GM23248 (cell line): Measurements from ENCODE around the gene ATF5. TPM values are rescaled to one million over a fixed set of nuclear protein-coding genes. Genes with fewer than 3 reads are reported as not detected.

Experiments
- DNase-seq: peaks from one replicate; pipeline ENCODE4 v3.0.0-alpha.2; 2015
- H2AFZ ChIP-seq: fragments of 200-600 bp; sonication (generic); 2 replicates; pipeline ENCODE4 v1.6.1; 2016; ENCODE audit warnings: antibody characterized with exemption
- H3F3A ChIP-seq: fragments of 200-600 bp; sonication (generic); 2 replicates; pipeline ENCODE4 v1.6.1; 2016; ENCODE audit warnings: mild to moderate bottlenecking, antibody characterized with exemption, mixed run types; ENCODE audit not compliant: insufficient read depth
- H3K27ac ChIP-seq: fragments of 200-600 bp; sonication (generic); 2 replicates; pipeline ENCODE4 v1.5.1; 2016; ENCODE audit warnings: mild to moderate bottlenecking
- H3K27me3 ChIP-seq: fragments of 200-600 bp; sonication (generic); replicated peaks from 2 replicates; pipeline ENCODE4 v1.6.1; 2016; ENCODE audit warnings: mild to moderate bottlenecking; ENCODE audit not compliant: insufficient read depth
- H3K36me3 ChIP-seq: fragments of 200-600 bp; sonication (generic); 2 replicates; pipeline ENCODE4 v1.6.1; 2016; ENCODE audit warnings: low read depth, mild to moderate bottlenecking
- H3K4me1 ChIP-seq: fragments of 200-600 bp; sonication (generic); 2 replicates; pipeline ENCODE4 v1.6.1; 2016; ENCODE audit warnings: mild to moderate bottlenecking; ENCODE audit not compliant: insufficient read depth
- H3K4me2 ChIP-seq: fragments of 200-600 bp; sonication (generic); one replicate; pipeline ENCODE4 v1.6.1; 2016; ENCODE audit warnings: mild to moderate bottlenecking; ENCODE audit not compliant: unreplicated experiment
- H3K4me3 ChIP-seq: fragments of 200-600 bp; sonication (generic); 2 replicates; pipeline ENCODE4 v1.5.1; 2016; ENCODE audit warnings: mild to moderate bottlenecking
- H3K79me2 ChIP-seq: fragments of 200-600 bp; sonication (generic); 2 replicates; pipeline ENCODE4 v1.6.1; 2016; ENCODE audit warnings: mild to moderate bottlenecking; ENCODE audit not compliant: insufficient read depth
- H3K9ac ChIP-seq: fragments of 200-600 bp; sonication (generic); 2 replicates; pipeline ENCODE4 v1.6.1; 2016; ENCODE audit warnings: mild to moderate bottlenecking
- H3K9me2 ChIP-seq: fragments of 200-600 bp; sonication (generic); 2 replicates; pipeline ENCODE4 v1.6.1; 2016; ENCODE audit warnings: mixed run types, mild to moderate bottlenecking, moderate library complexity; ENCODE audit not compliant: insufficient read depth
- H3K9me3 ChIP-seq: fragments of 200-600 bp; sonication (generic); one replicate; pipeline ENCODE4 v1.6.1; 2017; ENCODE audit warnings: low read depth
- H4K20me1 ChIP-seq: fragments of 200-600 bp; sonication (generic); 2 replicates; pipeline ENCODE4 v1.6.0; 2016; ENCODE audit not compliant: insufficient read depth
- EZH2 ChIP-seq: fragments of 200-600 bp; sonication (generic); IDR thresholded peaks from 2 replicates; pipeline ENCODE4 v1.6.1; 2018; ENCODE audit warnings: antibody characterized with exemption, mild to moderate bottlenecking; ENCODE audit not compliant: insufficient read depth, poor library complexity, severe bottlenecking
- EZH2phosphoT487 ChIP-seq: fragments of 200-600 bp; sonication (generic); IDR thresholded peaks from 2 replicates; pipeline ENCODE4 v1.6.1; 2018; ENCODE audit warnings: antibody characterized with exemption, moderate library complexity, mild to moderate bottlenecking, low read depth; ENCODE audit not compliant: insufficient read depth
- WGBS, 2 experiments: methylation state at CpG; one replicate each; pipeline ENCODE4 v1.1.6; 2015 to 2017; ENCODE audit warnings: low lambda C conversion rate in 2 of 2, low coverage in 1 of 2; ENCODE audit errors: missing lambda C conversion rate in 2 of 2; 5-methylcytosine and 5-hydroxymethylcytosine counted together
- in situ Hi-C: fragments of 300-500 bp; cut with MboI; formaldehyde crosslinking; loops from 2 replicates; pipeline ENCODE4 v1.15.0; 2020
- polyA plus RNA-seq: library from polyadenylated mRNA; unstranded; fragments of >200 nt; fragmentation: Nextera tagmentation; extraction: Ambion mirVana; gene quantifications from 2 replicates; pipeline ENCODE4 v1.2.1, GENCODE V29; 2016
- total RNA-seq: library from RNA; depleted of rRNA; stranded (reverse); fragments of >200 nt; shearing (Covaris generic); gene quantifications from 2 replicates; pipeline ENCODE4 v1.2.3, GENCODE V29; 2014

The ATF5 gene
- total and polyA plus RNA-seq, 2 experiments from 2014 or later: 8.9 TPM

GRCh38 chr19:49936549-49936948 lies 7.5 kb downstream of the ATF5 start:
- Histone ChIP-seq H3K27ac (no peak overlapping the region), H4K20me1 (no peaks in the 10 kb centered on the region), H3K4me2 (no peak overlapping the region), H3K4me1 (no peaks in the 10 kb centered on the region), H3F3A (no peaks in the 10 kb centered on the region), H3K4me3 (no peak overlapping the region), H3K79me2 (no peaks in the 10 kb centered on the region), H3K9ac (no peak overlapping the region), H3K9me3 (no peaks in the 10 kb centered on the region), H3K27me3 (no peaks in the 10 kb centered on the region), H3K9me2 (no peaks in the 10 kb centered on the region), H2AFZ (no peak overlapping the region), H3K36me3 (no peaks in the 10 kb centered on the region)
- TF ChIP-seq EZH2phosphoT487 (no peak), EZH2 (no peak)
- in situ Hi-C loops: loop anchor here (25.0 kb wide), 1 partner anchor 201 kb away; no protein-coding TSS in a partner anchor
- DNase-seq: no peak
- 35 to 40% methylated on average over 5 of the region's 5 CpGs for WGBS, 2 experiments

- H3K4me3 ChIP-seq: peak overlapping the region; percentile 65
- peak overlapping the region; percentile 79 for H2AFZ ChIP-seq
- 0 out of 2 replicates have a peak, but pooled peaks cover 2% of the 10 kb centered on the region for H3K27me3 ChIP-seq
- WGBS, 2 experiments: 18 to 19% methylated on average over 35 of the region's 35 CpGs
- no peaks in the 10 kb centered on the region for H3K4me1 ChIP-seq
- peak; percentile 81 for DNase-seq
- H3K4me2 ChIP-seq: peak overlapping the region; percentile 84
- no peaks in the 10 kb centered on the region for H3K9me2 ChIP-seq
- H3F3A ChIP-seq: no peaks in the 10 kb centered on the region
- no peaks in the 10 kb centered on the region for H4K20me1 ChIP-seq
- no peaks in the 10 kb centered on the region for H3K36me3 ChIP-seq
- no peak overlapping the region for H3K27ac ChIP-seq
- no peak for TF ChIP-seq EZH2
- no peak for TF ChIP-seq EZH2phosphoT487
- no peak overlapping the region for H3K9ac ChIP-seq
- in situ Hi-C loops: loop anchor here (25.0 kb wide), 1 partner anchor 199 kb away; no protein-coding TSS in a partner anchor
- no peaks in the 10 kb centered on the region for H3K9me3 ChIP-seq
- H3K79me2 ChIP-seq: no peaks in the 10 kb centered on the region
Observed at GRCh38 chr19:49937750-49938381, 8.9 kb downstream of the ATF5 start.

- in situ Hi-C loops: loop anchor here (25.0 kb wide), 1 partner anchor 199 kb away; no protein-coding TSS in a partner anchor
- DNase-seq: no peak
Observed at GRCh38 chr19:49938662-49939061, 9.7 kb downstream of the ATF5 start.

GRCh38 chr19:49939721-49940481 lies 10.9 kb downstream of the ATF5 start:
- Histone ChIP-seq H3K79me2 (no peaks in the 10 kb centered on the region), H3K27me3 (0 out of 2 replicates have a peak, but pooled peaks cover 10% of the 10 kb centered on the region), H4K20me1 (no peaks in the 10 kb centered on the region), H3K4me3 (no peak overlapping the region), H3K9me2 (no peaks in the 10 kb centered on the region), H3F3A (no peaks in the 10 kb centered on the region), H3K9me3 (no peaks in the 10 kb centered on the region), H3K27ac (no peak overlapping the region), H3K4me2 (no peak overlapping the region), H2AFZ (no peak overlapping the region), H3K9ac (no peak overlapping the region), H3K36me3 (no peaks in the 10 kb centered on the region), H3K4me1 (no peaks in the 10 kb centered on the region)
- 48 to 58% methylated on average over 7 of the region's 7 CpGs for WGBS, 2 experiments
- TF ChIP-seq EZH2phosphoT487 (no peak), EZH2 (no peak)
- in situ Hi-C loops: loop anchor here (25.0 kb wide), 1 partner anchor 197 kb away; no protein-coding TSS in a partner anchor
- no peak for DNase-seq

More at GRCh38 chr19:49938662-49939061, 9.7 kb downstream of the ATF5 start:
- H3K9me3 ChIP-seq: no peaks in the 10 kb centered on the region
- no peak overlapping the region for H3K4me3 ChIP-seq
- H3K4me2 ChIP-seq: no peak overlapping the region
- TF ChIP-seq EZH2phosphoT487 (no peak), EZH2 (no peak)
- no peaks in the 10 kb centered on the region for H3K4me1 ChIP-seq
- no peaks in the 10 kb centered on the region for H3F3A ChIP-seq
- H3K9ac ChIP-seq: no peak overlapping the region
- no peaks in the 10 kb centered on the region for H3K9me2 ChIP-seq
- H3K79me2 ChIP-seq: no peaks in the 10 kb centered on the region
- no peak overlapping the region for H2AFZ ChIP-seq
- H4K20me1 ChIP-seq: no peaks in the 10 kb centered on the region
- no peaks in the 10 kb centered on the region for H3K36me3 ChIP-seq
- no peak overlapping the region for H3K27ac ChIP-seq
- H3K27me3 ChIP-seq: 0 out of 2 replicates have a peak, but pooled peaks cover 10% of the 10 kb centered on the region
- WGBS, 2 experiments: 66 to 67% methylated on average over 4 of the region's 4 CpGs
